NT2/D1 (cell line): ENCODE measurements around the gene KBTBD7.

Experiments
- YY1 ChIP-seq: IDR thresholded peaks from 2 replicates; pipeline ENCODE4 v1.6.1; 2011; ENCODE audit not compliant: insufficient read length, insufficient read depth
- ZNF274 ChIP-seq: IDR thresholded peaks from 2 replicates; pipeline ENCODE4 v1.6.1; 2011; ENCODE audit warnings: mild to moderate bottlenecking, low read depth, low read length

- TF ChIP-seq ZNF274 = no peak
- TF ChIP-seq YY1 = no peak
Measured at GRCh38 chr13:41145136-41145908, 49.0 kb downstream of the KBTBD7 start.
